H1 (cell line): ENCODE data around the gene C5AR2. TPM values are rescaled to one million over a fixed set of nuclear protein-coding genes. Genes with fewer than 3 reads are reported as not detected.

Experiments used
- E2F6 ChIP-seq: IDR thresholded peaks from 2 replicates; pipeline ENCODE4 v1.6.1; 2012; ENCODE audit warnings: inconsistent platforms
- polyA plus RNA-seq, 7 experiments: library from polyadenylated mRNA; depleted of rRNA in 3 of 7; stranded (reverse) in 5 of 7; unstranded in 2 of 7; fragments of >200 nt in 5 of 7; fragments of 200-250 nt in 2 of 7; gene quantifications; 1 replicate in 5 of 7; 2 replicates in 1 of 7; 4 replicates in 1 of 7; pipeline versions ENCODE4 v1.2.1 to v1.2.3, GENCODE V29; 2011 to 2013; ENCODE audit warnings: missing spikeins in 2 of 7, mixed read lengths in 2 of 7
- total RNA-seq: library from RNA; stranded (reverse); fragmentation: NEBNext Ultra II Directional; extraction: Animal tissue kit (Norgen Biotek cat#: 25700); gene quantifications from 2 replicates; pipeline ENCODE4 v1.2.1, GENCODE V29; 2021

Gene C5AR2
- total and polyA plus RNA-seq, 2 of the 8 experiments (the other 6 are each of a cell fraction or from before 2014, with no cell fraction given): 0.08 to 0.15 TPM

GRCh38 chr19:47284324-47284899 lies 47.6 kb upstream of the C5AR2 start (continued):
- TF ChIP-seq E2F6: no peak
